ENCODE measurements around the gene ADRM1.

The ADRM1 gene

GRCh38 chr20:62330576-62331317, 27.9 kb downstream of the ADRM1 start:
- Histone ChIP-seq H3K27me3 (replicated peaks; ENCODE audit: control insufficient read depth, insufficient read depth, low read length) (no peaks in the 10 kb centered on the region), H3K36me3 (ENCODE audit: control insufficient read depth, insufficient read depth, low read length) (no peaks in the 10 kb centered on the region; the same call in 1 of the 2 replicates), H3K4me3 (replicated peaks; ENCODE audit: low read depth, low read length) (no peak overlapping the region)
- no peak for DNase-seq (ENCODE audit: extremely low read depth, insufficient read length)
- no peak for TF ChIP-seq CTCF (IDR thresholded peaks at IDR 0.05; ENCODE audit: insufficient read depth, low read length, poor library complexity, severe bottlenecking)

DNA sequence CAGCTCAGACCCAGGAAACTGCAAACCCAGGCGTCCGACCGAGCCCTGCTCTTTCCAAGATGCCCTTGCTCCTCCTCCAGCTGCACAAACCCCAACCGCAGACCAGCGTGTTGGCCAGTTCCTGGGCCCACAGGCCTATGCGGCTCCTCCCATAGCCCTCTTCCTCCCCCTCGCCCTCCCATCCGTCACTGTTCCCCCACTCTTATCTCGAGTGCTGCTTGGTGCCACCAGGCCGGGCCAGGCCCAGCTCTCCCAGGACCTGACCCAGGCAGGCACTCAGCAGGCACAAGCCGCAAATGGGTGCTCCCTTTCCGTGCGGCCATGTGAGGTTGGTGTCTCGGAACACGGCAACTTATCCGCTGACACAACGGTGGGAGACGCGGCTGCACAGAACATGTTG, 28.6 kb downstream of the ADRM1 start:
- no peaks in the 10 kb centered on the region; the same call in 1 of the 2 replicates for H3K36me3 ChIP-seq (ENCODE audit: control insufficient read depth, insufficient read depth, low read length)

GRCh38 chr20:62332421-62332820, 29.6 kb downstream of the ADRM1 start:
- Histone ChIP-seq H3K27me3 (replicated peaks; ENCODE audit: control insufficient read depth, insufficient read depth, low read length) (no peaks in the 10 kb centered on the region), H3K36me3 (ENCODE audit: control insufficient read depth, insufficient read depth, low read length) (no peaks in the 10 kb centered on the region; the same call in 1 of the 2 replicates), H3K4me3 (replicated peaks; ENCODE audit: low read depth, low read length) (no peak overlapping the region)
- TF ChIP-seq CTCF (IDR thresholded peaks at IDR 0.05; ENCODE audit: insufficient read depth, low read length, poor library complexity, severe bottlenecking) = no peak
- DNase-seq (ENCODE audit: extremely low read depth, insufficient read length) = no peak

More for the DNA sequence above, 28.6 kb downstream of the ADRM1 start:
- Histone ChIP-seq H3K27me3 (replicated peaks; ENCODE audit: control insufficient read depth, insufficient read depth, low read length) (no peaks in the 10 kb centered on the region), H3K4me3 (replicated peaks; ENCODE audit: low read depth, low read length) (no peak overlapping the region)
- TF ChIP-seq CTCF (IDR thresholded peaks at IDR 0.05; ENCODE audit: insufficient read depth, low read length, poor library complexity, severe bottlenecking) = no peak
- no peak for DNase-seq (ENCODE audit: extremely low read depth, insufficient read length)

DNA sequence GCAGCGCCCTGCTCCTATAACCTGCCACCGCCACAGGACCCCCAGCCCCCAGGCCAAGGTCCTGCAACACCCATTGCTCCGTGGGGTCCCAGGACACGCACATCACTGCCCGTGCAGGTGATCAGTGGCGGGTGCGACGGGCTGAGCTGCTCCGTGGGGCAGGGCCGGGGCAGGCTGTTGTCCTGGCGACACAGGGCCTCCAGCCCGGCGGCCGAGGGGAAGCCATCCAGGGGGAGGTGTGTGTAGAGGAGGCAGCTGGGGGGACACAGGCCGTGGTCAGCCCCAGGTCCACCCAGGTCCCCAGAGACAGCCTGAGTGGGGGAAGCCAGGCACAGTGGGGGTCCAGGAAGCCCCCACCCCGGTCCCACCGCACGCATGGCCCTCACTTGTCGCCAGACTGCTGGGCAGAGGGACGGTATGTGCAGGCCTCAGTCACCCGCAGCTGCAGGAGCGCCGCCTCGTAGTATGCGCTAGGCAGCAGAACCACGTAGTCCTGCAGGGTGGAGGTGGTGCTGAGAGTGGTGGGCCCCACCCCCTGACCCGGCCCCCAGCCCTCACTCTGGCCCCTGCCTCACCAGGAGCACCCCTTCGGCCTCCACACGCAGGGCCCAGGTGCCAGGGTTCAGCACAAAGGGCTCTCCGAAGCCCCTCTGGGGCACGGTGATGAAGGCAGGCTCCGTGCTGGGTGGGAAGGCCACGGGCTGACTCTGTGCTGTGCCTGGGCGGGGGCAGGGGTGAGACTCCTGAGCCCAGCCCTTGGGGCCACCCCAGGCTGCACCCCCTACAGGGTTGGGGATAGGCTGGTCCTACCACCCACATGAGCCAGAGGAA, 30.4 kb downstream of the ADRM1 start:
- Histone ChIP-seq H3K27me3 (replicated peaks; ENCODE audit: control insufficient read depth, insufficient read depth, low read length) (no peaks in the 10 kb centered on the region), H3K4me3 (replicated peaks; ENCODE audit: low read depth, low read length) (no peak overlapping the region), H3K36me3 (ENCODE audit: control insufficient read depth, insufficient read depth, low read length) (no peaks in the 10 kb centered on the region; the same call in 1 of the 2 replicates)
- TF ChIP-seq CTCF (IDR thresholded peaks at IDR 0.05; ENCODE audit: insufficient read depth, low read length, poor library complexity, severe bottlenecking) = no peak
- no peak for DNase-seq (ENCODE audit: extremely low read depth, insufficient read length)

- DNase-seq (ENCODE audit: extremely low read depth, insufficient read length) = no peak
- H3K36me3 ChIP-seq (ENCODE audit: control insufficient read depth, insufficient read depth, low read length) = no peaks in the 10 kb centered on the region; the same call in 1 of the 2 replicates
These were observed 31.2 kb downstream of the ADRM1 start for GRCh38 chr20:62333820-62334595.

More at GRCh38 chr20:62333820-62334595, 31.2 kb downstream of the ADRM1 start:
- no peaks in the 10 kb centered on the region for H3K27me3 ChIP-seq (replicated peaks; ENCODE audit: control insufficient read depth, insufficient read depth, low read length)
- no peak overlapping the region for H3K4me3 ChIP-seq (replicated peaks; ENCODE audit: low read depth, low read length)
- no peak for TF ChIP-seq CTCF (IDR thresholded peaks at IDR 0.05; ENCODE audit: insufficient read depth, low read length, poor library complexity, severe bottlenecking)

All from GM06990 (cell line).